GM18909 (cell line): Measurements from ENCODE around the gene MINAR1.
"Not testable (repeated sequence)": the region's sequence is repeated elsewhere in the genome, so short reads cannot be mapped to it uniquely, and the experiment has no call there.

Experiments
- ATAC-seq: cut with Tn5 transposase; IDR thresholded peaks from one replicate; pipeline ENCODE4 v1.9.1; 2021; ENCODE audit warnings: mild to moderate bottlenecking; ENCODE audit not compliant: unreplicated experiment, poor library complexity

Gene MINAR1

GRCh38 chr15:79431636-79432344, at the start of gene MINAR1:
MINAR1 (plus strand) TSS chr15:79432336; CDS start chr15:79456148, 23,812 bp downstream.
- ATAC-seq = no peak

GRCh38 chr15:79394231-79394630, 37.9 kb upstream of the MINAR1 start:
- no peak for ATAC-seq

GRCh38 chr15:79396850-79397249, 35.3 kb upstream of the MINAR1 start:
- no peak for ATAC-seq

GRCh38 chr15:79397269-79397910, 34.7 kb upstream of the MINAR1 start:
- no peak for ATAC-seq

- ATAC-seq = no peak
Observed at GRCh38 chr15:79399606-79400005, 32.5 kb upstream of the MINAR1 start.

GRCh38 chr15:79400650-79401049, 31.5 kb upstream of the MINAR1 start:
- no peak for ATAC-seq

GRCh38 chr15:79401301-79401700, 30.8 kb upstream of the MINAR1 start:
- no peak for ATAC-seq

- no peak for ATAC-seq
Observed at GRCh38 chr15:79402136-79402535, 30.0 kb upstream of the MINAR1 start.

GRCh38 chr15:79403501-79403900, 28.6 kb upstream of the MINAR1 start:
- ATAC-seq = no peak

GRCh38 chr15:79406210-79406609, 25.9 kb upstream of the MINAR1 start:
- no peak for ATAC-seq

GRCh38 chr15:79408041-79408440, 24.1 kb upstream of the MINAR1 start:
- ATAC-seq = no peak

GRCh38 chr15:79410237-79410636, 21.9 kb upstream of the MINAR1 start:
- ATAC-seq = no peak

- ATAC-seq = no peak
Observed at GRCh38 chr15:79412010-79412409, 20.1 kb upstream of the MINAR1 start.

- ATAC-seq = no peak
Observed at GRCh38 chr15:79412429-79412828, 19.7 kb upstream of the MINAR1 start.

GRCh38 chr15:79416876-79417275, 15.3 kb upstream of the MINAR1 start:
- no peak for ATAC-seq

- ATAC-seq = no peak
Observed at GRCh38 chr15:79418693-79419279, 13.3 kb upstream of the MINAR1 start.

GRCh38 chr15:79425591-79426295, 6.4 kb upstream of the MINAR1 start:
- ATAC-seq = no peak

- not testable (repeated sequence) for ATAC-seq
Observed at GRCh38 chr15:79426899-79427298, 5.2 kb upstream of the MINAR1 start.

- no peak for ATAC-seq
Observed at GRCh38 chr15:79427781-79428598, 4.1 kb upstream of the MINAR1 start.
